Measurements from ENCODE around the gene GPR87. TPM values are rescaled to one million over a fixed set of nuclear protein-coding genes. Genes with fewer than 3 reads are reported as not detected.

The GPR87 gene
- total RNA-seq, 1 experiment from 2014 or later = 3.8 TPM

- no peak for TF ChIP-seq SP1 (IDR thresholded peaks at IDR 0.05; ENCODE audit: low read depth)
- TF ChIP-seq POLR2AphosphoS5 (IDR thresholded peaks at IDR 0.05; ENCODE audit: low read depth, low read length) = no peak
- TF ChIP-seq ELF1 (IDR thresholded peaks at IDR 0.05; ENCODE audit: borderline replicate concordance, low read depth) = no peak
- TF ChIP-seq CBX3 (IDR thresholded peaks at IDR 0.05; ENCODE audit: low read depth) = no peak
- no peak for TF ChIP-seq POLR2A (IDR thresholded peaks at IDR 0.05; ENCODE audit: borderline replicate concordance, extremely low read depth, insufficient read depth, insufficient read length)
- TF ChIP-seq, protein P1, sequence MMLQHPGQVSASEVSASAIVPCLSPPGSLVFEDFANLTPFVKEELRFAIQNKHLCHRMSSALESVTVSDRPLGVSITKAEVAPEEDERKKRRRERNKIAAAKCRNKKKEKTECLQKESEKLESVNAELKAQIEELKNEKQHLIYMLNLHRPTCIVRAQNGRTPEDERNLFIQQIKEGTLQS (IDR thresholded peaks at IDR 0.05) = no peak
- TF ChIP-seq SRF (IDR thresholded peaks at IDR 0.05; ENCODE audit: low read depth) = no peak
These were observed 46.1 kb upstream of the GPR87 start (continued) for GRCh38 chr3:151362751-151363174.

GRCh38 chr3:151357463-151357850 lies 40.8 kb upstream of the GPR87 start:
- Histone ChIP-seq H3K4me3 (replicated peaks in 1 of 2; ENCODE audit: low read depth in 1 of 2, low read length in 2 of 2) (no peak overlapping the region), H3K79me2 (ENCODE audit: insufficient read depth, low read length) (no peaks in the 10 kb centered on the region), H4K20me1 (ENCODE audit: insufficient read depth) (no peaks in the 10 kb centered on the region), H3K9me3 (ENCODE audit: control insufficient read depth in 1 of 2, insufficient read depth in 1 of 2, low read depth in 1 of 2, low read length in 2 of 2) (no peaks in the 10 kb centered on the region), H3K4me2 (ENCODE audit: low read length) (no peak overlapping the region), H2AFZ (ENCODE audit: low read depth, low read length, poor library complexity, severe bottlenecking) (no peak overlapping the region), H3K9ac (ENCODE audit: low read length) (no peak overlapping the region), H3K27ac (ENCODE audit: low read depth, low read length) (no peak overlapping the region), H3K27me3 (ENCODE audit: insufficient read depth, low read length) (no peaks in the 10 kb centered on the region), H3K36me3 (ENCODE audit: control insufficient read depth in 1 of 2, insufficient read depth in 2 of 2, low read length in 2 of 2) (no peaks in the 10 kb centered on the region), H3K9me2 (ENCODE audit: insufficient read depth) (no peaks in the 10 kb centered on the region), H3K4me1 (ENCODE audit: control insufficient read depth in 1 of 2, insufficient read depth in 2 of 2, low read length in 2 of 2) (no peaks in the 10 kb centered on the region)
- TF ChIP-seq RAD21 (IDR thresholded peaks at IDR 0.05; ENCODE audit: low read depth) (no peak), ZBTB33 (IDR thresholded peaks at IDR 0.05; ENCODE audit: extremely low read depth, insufficient replicate concordance, low read length) (no peak)
- TF ChIP-seq, protein P1 (IDR thresholded peaks at IDR 0.05) = no peak
- TF ChIP-seq, protein P2, sequence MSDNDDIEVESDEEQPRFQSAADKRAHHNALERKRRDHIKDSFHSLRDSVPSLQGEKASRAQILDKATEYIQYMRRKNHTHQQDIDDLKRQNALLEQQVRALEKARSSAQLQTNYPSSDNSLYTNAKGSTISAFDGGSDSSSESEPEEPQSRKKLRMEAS (IDR thresholded peaks at IDR 0.05) = no peak
- ChIA-PET RAD21 (ENCODE audit: low non-redundant PET in 1 of 2, low total read pairs in 2 of 2, uncharacterized antibody in 2 of 2, unreplicated experiment in 2 of 2) (no interaction called here), POLR2A (no interaction called here), CTCF (interaction anchor here (0.7 to 1.2 kb wide), 2 partner anchors 22 to 30 kb away, joined by 3 to 4 read pairs; no protein-coding TSS in a partner anchor)
- intact Hi-C loops (cut with micrococcal nuclease) = no loop called here
- ATAC-seq (no peak), DNase-seq (ENCODE audit: low read depth, low spot score) (no peak)
- BruUV-seq (replicated peaks) = no TSS peak
